ENCODE results near the gene ANO2.

ANO2 gene

DNA sequence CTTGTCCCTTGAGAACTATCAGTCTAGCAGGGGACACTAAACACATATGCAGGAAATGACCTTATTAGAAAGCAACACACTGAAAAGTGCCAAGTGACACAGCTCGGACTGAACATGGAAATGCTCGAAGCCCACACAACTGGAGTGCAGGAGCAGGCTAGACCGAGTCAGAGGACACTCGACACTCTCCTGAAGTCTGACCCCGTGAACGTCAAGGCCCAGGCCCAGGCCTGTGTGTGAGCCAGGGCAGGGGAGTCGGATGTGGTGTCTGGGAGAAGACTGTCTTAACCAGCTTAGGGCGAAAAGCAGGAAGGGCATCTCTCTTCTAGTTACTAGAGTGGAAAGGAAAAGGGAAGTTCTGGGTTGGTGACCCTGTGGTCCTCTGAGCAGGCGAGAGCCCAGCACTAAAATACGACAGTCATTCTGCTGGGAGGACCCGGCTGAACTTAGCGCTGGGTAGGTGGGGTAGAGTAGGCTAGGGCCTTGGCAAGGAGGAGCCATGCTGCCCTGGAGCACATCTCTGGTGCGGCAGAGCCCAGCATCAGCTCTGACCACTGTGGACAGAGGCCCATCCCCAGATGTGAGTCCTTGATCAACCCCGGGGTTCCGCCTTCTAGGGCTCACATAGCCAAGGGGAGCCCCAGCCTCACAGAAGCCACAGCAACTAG, 420.2 kb downstream of the ANO2 start:
- DNase-seq, result no peak

DNA sequence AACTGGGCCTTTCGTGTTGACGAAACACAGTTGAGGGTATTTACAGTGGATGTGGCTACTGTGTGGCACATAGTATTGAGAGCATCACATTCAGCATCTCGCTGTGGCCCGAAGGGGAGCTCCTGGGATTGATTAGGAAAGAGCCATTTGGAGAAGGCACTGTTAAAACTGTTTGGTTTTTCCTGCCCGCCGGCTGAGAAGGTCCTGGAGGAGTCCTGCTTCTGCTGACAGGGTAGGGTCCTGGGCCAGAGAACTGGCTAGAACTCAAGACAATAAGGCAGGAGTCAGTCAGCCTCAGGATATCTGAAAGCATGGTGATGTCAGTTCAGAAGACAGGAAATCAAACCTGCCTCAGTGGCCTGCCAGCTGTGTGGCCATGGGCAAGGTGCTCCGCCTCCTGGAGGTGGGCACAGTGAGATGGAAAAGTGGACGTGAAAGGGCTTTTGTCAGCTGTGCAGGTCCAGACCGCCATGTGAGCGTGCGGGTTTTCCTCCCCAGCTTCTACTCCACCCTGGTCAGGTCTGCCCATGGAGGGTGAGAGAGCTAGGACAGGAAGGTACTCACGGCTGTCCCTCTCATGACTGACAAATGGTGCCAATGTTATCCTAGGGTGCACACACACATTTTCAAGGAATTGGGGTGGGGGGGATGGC, 420.8 kb downstream of the ANO2 start:
- no peak for DNase-seq

DNA sequence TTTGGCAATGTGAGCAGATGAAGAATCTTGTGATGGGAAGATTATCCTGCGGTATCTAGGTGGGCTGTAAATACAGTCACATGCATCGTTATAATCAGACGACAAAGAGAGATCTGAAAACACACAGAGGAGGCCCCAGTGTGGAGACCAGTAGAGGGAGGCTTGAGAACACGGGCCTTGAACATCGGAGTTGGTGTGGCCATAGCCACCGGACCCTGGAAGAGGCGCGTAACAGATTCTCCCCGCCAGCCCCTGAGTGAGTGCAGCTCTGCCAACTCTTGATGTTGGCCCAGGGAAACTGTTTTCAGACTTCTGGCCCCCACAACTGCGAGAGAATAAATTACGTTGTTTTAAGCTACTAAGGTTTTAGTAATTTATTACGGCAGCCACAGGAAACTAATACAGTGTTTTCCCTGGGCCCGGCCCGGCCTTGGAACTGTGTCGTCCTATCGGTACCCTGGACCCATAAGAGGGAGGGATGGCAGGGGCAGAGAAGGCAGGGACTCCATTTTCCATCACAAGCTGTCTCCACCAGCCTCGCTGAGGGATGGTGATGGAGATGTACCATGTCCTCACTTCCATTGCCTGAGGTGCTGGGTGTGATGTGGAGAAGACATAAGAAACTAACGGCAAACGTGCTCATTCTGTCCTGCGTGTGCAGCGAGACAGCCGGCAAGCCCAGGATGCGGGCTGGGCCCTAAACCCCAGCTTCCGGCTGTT, 421.5 kb downstream of the ANO2 start:
- no peak for DNase-seq

DNA sequence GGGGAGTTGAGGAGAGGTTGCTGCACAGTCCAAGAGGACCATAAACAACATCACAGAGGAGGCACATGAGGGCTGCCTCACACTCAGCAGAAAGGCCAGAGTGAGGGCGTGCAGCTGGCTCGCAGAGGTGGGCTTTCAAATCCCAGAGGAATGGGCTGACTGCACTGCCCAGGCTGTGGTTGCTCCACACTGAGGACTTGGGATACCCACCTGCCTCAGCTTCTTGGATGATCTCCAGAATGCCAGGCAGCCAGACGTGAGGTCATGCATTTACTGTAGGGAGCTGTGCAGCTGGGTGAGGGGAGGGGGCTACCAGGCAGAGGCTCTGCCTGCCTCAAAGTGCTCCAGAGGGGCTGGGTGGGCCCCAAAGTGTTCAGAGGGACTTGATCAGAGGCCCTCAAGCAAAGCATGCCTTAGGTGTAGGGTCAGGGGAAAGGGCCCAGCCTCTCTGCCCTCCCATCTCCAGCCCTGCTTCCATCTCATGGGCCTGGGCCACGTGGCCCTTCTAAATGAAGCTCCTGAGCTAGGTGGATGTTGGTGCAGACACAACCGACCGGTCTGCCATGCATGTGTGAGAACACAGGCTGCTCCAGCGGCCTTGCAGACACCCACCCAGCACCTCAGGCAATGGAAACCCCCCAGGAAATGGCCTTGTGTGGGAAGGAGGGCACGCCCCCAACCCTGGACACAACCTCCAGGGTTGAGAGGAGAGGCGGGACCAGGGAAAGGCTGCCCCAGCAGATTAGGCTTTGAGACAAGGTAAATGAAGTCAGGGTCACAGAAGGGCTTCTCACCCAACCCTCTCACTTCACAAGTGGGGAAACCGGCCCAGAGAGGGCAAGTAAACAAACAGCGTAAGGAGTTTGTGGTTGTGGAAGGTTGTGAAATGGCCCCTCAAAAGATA, 422.4 kb downstream of the ANO2 start:
- DNase-seq, result no peak

DNA sequence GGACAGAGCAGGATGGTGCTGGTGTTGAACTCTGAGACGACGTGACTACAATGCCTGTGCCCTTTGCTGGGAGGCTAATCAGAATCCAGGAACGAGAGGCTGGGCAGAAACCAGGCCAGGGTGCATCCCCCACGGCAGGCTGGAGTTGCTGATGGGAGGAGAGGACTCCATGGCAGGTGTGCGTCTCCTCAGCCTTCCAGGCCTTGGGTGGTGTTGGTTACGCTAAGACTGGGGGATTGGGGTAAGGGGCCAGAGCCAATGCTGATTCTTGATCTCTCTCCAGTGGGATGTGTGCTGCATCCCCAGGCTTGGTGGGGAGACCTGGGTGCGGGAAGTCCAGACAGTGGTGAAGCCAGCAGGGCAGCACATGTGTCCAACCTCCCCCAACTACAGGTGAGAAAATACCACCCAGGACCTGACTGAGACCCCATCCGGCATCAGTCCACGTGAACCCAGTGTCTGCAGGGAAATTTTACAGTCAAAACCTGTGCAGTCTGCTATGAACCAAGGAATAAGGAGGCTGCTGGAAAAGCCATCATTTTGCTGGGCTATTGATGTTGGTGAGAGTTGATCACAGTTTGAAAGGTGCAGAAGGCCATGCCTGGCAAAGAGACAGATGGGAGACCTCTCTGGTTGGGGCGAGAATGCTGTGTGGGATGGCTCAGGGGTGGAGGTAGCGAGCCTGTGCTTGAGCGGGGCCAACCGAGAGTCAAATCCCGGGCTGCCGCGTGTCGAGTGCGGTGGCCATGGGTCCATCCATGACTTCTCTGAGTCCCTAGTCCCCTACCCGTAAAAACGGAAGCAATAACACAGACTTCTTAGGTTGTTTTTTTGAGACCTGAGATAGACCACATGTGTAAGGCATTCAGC, 423.4 kb downstream of the ANO2 start:
- no peak for DNase-seq

DNA sequence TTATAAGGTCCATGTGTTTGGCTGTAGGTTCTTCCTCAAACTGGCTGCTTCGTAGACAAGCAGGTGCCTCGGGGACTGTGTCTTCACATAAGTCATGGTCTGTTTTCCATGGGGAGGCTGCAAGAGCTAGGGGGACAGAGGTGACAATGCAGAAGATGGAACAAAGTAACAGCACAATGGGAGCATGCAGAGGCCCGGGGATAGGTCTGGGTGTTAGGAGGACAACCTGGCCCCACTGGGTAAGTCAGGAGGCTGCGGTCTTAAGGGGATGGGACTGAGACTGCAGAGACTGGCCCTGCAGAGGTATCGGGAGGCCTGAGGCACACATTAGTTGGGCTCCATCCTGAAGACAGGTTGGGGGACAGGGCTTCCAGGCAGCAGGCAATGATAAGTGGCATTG, 424.2 kb downstream of the ANO2 start:
- no peak for DNase-seq

DNA sequence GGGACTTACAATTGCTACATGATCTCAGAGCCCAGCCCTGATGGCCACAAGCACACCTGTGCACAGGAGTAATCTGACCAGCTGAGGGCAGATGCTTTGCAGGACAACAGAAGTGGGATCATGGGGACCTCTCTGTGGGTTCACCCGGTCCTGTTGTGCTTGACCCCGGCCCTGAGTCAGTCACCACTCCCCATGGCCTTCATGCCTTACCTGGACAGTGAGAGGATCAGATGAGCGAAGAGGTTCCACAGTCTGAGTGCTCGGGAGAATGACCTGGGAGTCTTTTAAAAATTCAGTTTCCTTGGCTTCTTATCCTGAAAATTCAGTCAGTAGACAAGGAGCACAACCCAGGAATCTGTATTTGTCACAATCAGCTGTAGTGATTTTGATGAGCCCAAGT, 425.0 kb downstream of the ANO2 start:
- no peak for DNase-seq

DNA sequence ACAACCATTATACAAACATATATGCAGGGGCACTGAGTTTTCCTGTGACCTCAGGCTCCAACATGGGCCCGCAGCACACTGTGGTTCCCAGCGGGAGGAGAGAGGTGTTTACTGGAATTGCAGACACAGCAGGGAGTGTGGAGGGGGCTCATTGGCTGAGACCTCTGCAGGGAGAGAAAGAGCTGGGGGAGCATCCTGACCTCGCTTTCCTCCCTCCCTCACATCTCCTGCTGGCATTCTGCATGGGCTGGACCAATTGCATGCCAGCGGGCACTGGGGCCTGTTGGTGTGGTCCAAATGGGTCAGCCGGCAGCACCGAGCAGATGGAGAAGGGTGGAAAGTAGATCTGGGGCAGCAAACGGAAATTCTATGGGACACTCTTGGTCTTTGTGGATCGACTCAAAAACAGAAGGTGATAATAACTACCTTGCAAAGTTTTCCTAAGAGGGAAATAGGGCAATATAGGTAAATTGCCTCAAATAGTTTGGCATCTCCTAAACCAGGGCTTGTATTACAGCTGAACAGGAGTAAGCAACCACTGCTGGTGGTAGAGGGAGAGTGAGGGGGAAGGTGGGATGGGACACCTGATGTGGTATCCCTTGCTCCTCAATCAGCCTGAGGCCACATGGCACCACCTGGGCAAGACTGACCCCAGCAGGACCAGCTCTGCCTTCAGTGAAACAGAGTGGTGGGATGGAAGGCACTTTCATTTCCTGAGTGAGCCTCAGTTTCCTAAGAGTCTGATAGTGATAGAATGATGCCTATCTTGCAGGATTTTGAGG, 426.3 kb downstream of the ANO2 start:
- no peak for DNase-seq

DNA sequence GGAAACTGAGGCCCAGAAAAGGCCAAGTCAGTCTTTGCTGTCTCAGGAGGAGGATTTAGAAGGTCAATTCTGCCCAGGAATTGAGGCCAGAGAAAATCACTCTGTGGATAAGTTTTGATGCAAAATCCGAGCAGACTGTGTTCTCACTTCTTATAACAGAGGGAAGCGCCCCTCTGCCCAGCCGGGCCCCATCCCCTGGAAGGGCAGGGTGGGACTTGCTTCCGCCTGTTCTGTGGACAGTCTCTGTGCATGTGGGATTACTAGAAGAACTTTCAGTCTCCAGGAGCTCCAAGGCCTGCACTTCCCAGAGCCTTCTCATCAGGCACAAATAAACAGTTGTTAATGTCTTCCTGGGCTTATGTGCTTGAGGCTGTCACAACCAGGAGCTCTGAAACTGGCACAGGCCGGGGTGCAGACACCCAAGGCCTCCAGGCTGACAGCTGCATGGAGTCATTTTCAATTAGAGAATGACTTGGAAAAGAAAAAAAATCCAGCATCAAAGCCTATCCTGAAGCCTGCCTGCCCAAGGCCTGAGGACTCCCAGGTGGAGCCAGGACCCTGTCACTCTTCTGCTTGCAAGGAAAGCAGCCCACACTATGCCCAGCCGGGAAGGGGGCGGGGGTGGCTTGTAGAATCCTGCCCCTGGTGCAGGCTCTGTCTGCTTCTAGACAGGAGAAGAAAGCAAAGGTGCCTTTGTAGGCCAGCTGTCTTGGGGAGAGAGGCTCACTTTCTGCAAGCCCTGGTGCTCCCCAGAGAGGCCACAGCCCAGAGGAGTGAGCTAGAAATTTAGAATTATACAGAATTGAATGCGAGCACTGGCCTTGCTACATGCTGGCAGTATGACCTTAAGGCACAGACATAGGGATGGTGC, 428.5 kb downstream of the ANO2 start:
- DNase-seq, result no peak

DNA sequence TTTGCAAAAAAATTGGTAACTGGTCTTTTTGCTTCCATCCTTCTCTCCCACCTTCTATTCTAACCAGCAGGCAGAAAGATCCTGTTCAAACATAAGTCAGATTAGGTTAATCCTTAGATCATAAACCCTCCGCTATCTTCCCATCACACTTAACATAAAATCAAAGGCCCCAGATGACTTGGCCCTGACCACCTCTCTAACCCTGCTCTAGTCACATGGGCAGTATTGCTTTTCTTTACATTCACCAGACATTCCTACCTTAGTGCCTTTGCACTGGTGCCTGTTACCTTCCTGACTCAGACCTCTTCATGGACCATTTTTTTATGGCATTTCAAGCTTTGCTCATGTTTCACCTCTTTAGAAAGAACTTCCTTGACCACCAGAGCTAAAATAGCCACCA, 429.6 kb downstream of the ANO2 start:
- no peak for DNase-seq

DNA sequence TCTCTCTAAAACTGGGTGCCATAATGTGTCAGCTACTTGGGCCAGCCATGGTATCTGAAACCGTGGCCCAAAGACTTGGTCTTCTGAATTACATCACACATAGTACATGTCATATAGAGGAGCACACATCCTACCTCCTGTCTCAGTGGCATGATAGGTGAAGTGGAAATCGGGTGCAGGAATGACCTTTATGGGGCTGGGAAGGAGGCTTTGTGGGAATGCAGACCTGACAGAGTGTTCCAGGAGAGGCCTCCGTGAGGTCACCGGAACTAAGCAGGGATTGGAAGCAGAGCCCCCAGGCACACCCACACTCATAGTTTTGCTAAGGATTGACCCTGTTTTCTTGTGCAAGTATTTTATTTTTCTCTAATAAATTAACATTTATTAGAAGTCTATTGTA, 430.5 kb downstream of the ANO2 start:
- DNase-seq, result no peak

DNA sequence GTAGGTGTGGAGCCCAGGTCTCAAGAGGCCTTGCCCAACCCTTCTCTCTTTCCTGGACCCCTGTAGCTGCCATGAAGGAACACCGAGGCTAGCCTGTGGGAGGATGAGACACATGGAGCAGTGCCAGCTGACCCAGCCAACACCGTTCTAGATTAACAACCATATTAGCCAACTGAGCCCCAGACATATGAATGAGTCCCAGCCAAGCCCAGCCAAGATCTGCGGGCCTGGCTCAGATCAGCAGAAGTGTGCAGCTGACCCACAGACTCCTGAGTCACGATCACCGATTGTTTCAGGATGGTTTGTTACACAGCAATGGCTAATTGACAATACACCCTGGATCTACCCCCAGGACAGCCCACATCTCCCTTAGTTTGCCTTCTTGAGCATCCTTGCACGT, 431.0 kb downstream of the ANO2 start:
- DNase-seq, result no peak

DNA sequence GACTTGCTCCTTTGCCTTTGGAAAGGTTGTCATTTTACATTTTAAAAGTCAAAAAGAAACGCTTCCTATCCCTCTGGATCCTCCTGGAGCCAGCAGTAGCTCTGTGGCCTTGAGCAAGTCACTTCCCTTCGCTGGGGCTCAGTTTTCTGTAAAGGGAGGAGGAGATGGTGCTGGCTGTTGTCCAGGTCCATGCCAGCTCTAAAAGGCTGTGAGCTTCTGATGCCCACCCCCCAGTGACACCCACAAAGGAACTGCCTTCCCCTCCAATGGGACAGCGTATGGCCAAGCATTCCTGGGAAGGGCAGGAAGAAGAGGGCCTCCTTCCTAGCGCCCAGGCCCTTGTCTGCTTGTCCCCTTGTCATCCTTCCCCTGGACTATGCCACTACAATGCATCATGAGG, 431.7 kb downstream of the ANO2 start:
- no peak for DNase-seq
